Activated naive CD8-positive, alpha-beta T cell (primary cell): Measurements from ENCODE around the gene SLC1A2.

Source experiments
- H3K27ac Mint-ChIP-seq: one replicate; pipeline ENCODE4 v1.8.0; 2021; ENCODE audit warnings: mixed read lengths
- H3K27me3 Mint-ChIP-seq: one replicate; pipeline ENCODE4 v1.8.0; 2021; ENCODE audit warnings: mixed read lengths
- H3K36me3 Mint-ChIP-seq: one replicate; pipeline ENCODE4 v1.8.0; 2021; ENCODE audit warnings: mixed read lengths
- H3K4me1 Mint-ChIP-seq: one replicate; pipeline ENCODE4 v1.8.0; 2021; ENCODE audit warnings: low read depth, mixed read lengths
- H3K4me3 Mint-ChIP-seq: one replicate; pipeline ENCODE4 v1.8.0; 2021; ENCODE audit warnings: mild to moderate bottlenecking, mixed read lengths
- H3K9me3 Mint-ChIP-seq: one replicate; pipeline ENCODE4 v1.8.0; 2021; ENCODE audit warnings: low read depth, mixed read lengths

The SLC1A2 gene

DNA sequence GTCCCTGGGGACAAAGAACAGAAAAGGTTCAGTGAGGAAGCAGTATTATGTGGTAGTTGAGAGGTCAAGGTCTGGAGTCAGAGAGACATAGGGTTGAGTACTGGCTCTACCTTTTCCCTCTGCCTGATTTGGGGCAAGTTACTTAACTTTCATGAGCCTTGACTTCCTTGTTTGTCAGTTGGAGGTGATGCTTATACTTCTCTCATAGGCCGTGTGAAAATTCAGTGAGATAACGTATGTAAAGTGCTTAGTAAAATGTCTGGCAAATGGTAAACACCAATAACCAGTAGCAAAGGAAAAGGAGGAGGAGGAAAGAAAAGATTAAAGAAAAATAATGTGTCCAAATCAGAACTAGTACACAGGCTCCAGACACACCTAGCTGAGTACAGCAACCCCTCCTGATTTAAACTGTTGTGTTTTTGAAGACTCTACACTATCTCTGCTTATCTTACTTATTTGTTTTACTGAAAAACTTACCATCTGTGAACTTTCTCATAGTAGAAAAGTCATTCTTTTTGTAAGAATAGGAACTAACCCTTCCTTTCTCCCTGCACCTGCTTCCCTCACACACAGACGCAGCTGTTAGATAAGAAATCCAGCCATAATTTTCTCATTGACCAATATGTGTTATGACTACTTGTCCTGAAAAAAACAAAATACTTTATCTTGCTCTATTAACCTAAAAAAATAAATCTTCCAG, 153.5 kb downstream of the SLC1A2 start:
- Mint-ChIP-seq H3K27ac (no peak overlapping the region), H3K4me1 (peaks cover 12% of the 10 kb centered on the region), H3K9me3 (no peaks in the 10 kb centered on the region), H3K27me3 (no peaks in the 10 kb centered on the region), H3K36me3 (peaks cover 2% of the 10 kb centered on the region), H3K4me3 (no peak overlapping the region)

DNA sequence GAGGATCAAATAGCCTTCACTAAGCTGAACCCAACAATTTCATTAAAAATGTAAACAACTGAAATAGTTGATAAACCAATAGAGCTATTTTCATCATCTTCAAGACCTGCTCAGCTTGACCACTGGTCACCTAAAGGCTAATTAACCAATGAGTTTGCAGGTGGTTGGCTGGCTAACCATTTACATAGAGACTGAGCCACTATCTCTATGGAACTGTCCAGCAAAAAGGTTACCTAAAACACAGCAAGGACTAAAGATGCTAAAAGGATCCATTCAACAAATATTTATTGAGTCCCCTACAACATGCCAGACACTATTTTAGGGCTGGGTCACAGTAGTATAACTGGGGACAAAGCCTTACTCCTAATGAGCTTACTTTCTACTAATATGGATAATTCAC, 156.6 kb downstream of the SLC1A2 start:
- no peaks in the 10 kb centered on the region for H3K27me3 Mint-ChIP-seq
- H3K27ac Mint-ChIP-seq: no peak overlapping the region

DNA sequence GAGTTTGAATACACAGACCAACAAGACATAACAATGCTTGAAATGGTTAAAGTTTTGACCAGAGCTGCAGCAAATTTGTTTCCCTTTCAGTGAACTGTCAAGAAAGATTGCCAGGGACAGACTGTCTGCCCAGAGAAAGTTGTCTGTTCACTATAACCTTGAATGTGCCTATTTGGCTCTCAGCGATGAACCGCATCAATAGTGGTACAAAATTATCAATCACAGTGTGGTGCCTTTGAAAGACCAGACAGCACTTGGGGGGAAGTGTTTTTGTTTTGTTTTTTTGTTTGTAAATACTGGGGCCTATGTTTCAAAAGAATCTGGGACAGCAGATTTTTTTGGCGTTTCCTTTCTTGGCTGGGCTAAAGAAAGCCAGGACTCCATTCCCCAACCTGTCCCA, 157.3 kb downstream of the SLC1A2 start:
- Mint-ChIP-seq H3K4me3 (no peak overlapping the region), H3K27me3 (no peaks in the 10 kb centered on the region), H3K36me3 (no peaks in the 10 kb centered on the region), H3K4me1 (peaks cover 26% of the 10 kb centered on the region), H3K9me3 (no peaks in the 10 kb centered on the region), H3K27ac (no peak overlapping the region)

More for the DNA sequence above, 156.6 kb downstream of the SLC1A2 start:
- H3K9me3 Mint-ChIP-seq: no peaks in the 10 kb centered on the region
- H3K4me1 Mint-ChIP-seq: peaks cover 19% of the 10 kb centered on the region
- no peak overlapping the region for H3K4me3 Mint-ChIP-seq
- no peaks in the 10 kb centered on the region for H3K36me3 Mint-ChIP-seq

DNA sequence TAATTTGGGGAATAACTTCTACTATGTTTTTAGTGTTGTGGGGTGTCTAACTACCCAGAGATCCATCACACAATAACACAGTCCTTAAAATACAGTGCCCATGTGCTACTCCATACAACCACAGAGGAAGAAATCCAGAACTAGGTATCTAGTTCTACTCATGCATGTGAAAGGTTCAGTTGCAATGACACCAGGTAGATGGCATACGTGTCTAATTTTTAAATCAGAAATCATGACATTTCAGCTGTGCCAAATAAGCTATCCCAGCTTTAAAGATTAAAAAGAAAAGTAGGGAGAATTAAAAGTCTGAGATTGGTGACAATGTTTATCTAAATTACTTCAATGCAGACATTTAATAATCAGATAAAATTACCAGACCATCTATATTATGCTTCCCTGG, 158.2 kb downstream of the SLC1A2 start:
- H3K4me1 Mint-ChIP-seq: peaks cover 30% of the 10 kb centered on the region
- H3K4me3 Mint-ChIP-seq: no peak overlapping the region
- H3K36me3 Mint-ChIP-seq: no peaks in the 10 kb centered on the region
- no peak overlapping the region for H3K27ac Mint-ChIP-seq
- H3K9me3 Mint-ChIP-seq: no peaks in the 10 kb centered on the region
- no peaks in the 10 kb centered on the region for H3K27me3 Mint-ChIP-seq

DNA sequence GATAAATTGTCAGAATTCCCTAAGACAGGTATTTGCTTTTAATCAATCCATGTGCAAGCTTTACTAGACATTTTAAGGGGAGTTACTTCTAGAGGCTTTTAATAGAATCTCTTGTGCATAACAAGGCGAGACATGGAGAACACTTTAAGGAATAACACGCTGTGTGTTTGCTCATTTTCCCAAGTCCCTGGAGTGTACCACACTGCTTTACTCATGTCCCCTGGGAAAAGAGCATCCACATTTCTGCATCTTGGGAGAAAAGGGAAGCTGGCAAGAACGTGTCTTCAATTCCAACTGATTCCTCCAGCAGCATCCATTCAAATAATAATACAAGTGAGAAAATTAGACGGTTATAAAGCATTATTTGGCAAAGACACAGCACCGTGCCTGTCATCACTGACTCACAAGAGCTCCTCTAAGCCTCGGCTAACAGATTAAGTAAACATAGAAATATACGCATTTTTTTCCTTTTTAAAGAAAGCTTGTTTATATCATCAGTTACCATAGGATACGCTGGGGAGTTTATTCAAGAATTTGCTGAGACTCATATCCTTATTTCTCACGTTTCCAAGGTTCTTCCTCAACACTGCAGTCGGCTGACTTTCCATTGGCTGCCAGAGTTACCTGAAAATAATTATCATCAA, 158.9 kb downstream of the SLC1A2 start:
- Mint-ChIP-seq H3K4me1 (peaks cover 33% of the 10 kb centered on the region), H3K27ac (no peak overlapping the region), H3K9me3 (no peaks in the 10 kb centered on the region), H3K27me3 (no peaks in the 10 kb centered on the region), H3K36me3 (peaks cover 4% of the 10 kb centered on the region), H3K4me3 (no peak overlapping the region)

DNA sequence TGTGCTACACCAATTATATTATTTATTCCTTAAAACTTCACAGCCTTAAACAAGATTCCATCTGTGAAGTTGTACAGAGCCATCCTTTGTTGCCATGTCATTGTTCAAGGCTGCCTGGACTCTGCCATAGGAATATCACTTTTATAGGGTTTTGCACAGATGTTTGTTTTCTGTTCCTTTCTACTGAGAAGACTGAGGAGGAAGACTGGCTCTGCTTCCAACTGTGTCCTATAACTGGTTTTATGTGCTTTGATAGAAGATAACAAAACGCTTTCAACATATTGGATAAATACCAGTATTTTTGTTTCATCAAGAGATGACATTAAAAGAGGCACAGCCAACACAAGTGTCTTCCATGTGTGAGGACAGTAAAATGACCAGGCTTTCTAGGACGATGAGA, 159.8 kb downstream of the SLC1A2 start:
- Mint-ChIP-seq H3K36me3 (peaks cover 9% of the 10 kb centered on the region), H3K4me3 (no peak overlapping the region), H3K27ac (no peak overlapping the region), H3K9me3 (no peaks in the 10 kb centered on the region), H3K4me1 (peaks cover 38% of the 10 kb centered on the region), H3K27me3 (no peaks in the 10 kb centered on the region)

DNA sequence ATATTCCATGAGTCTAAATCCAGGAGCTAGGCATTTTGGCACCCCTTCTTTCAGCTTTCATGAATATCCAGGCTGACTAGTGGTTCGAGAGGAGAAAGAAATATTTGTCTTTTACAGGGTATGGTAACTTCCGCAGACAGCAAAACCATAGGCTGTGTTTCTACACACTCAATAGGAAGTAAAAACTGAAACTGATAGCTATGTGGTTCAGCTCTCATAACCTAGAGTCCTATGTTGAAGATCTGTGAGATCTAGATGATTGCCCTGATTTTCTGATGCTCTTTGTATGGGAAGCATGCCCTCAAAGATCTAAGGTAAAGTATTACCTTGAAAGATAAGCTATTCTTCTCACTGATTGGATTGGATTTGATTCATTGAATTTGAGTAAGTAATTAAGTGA, 162.1 kb downstream of the SLC1A2 start:
- Mint-ChIP-seq H3K27ac (peak overlapping the region; percentile 72), H3K4me3 (peak overlapping the region; percentile 49), H3K36me3 (peaks cover 9% of the 10 kb centered on the region)

DNA sequence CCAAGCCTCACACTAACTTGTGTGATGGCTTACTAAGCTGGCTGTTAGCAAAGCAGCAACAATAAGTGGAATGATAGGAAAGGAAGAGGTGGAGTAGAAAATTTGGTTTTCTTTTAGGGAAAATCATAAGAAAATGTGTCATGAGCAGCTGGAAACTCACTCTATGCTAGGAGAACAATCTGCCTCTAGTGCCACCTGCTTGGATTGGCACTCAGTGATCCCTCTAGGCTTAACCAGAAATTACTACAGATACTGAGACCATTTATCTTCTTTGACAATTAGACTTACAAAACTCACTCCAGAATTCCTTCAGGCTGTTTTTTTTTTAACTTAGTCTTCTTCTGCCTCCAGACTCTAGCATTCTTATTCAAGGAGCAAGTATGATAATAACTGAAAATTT, 163.1 kb downstream of the SLC1A2 start:
- Mint-ChIP-seq H3K27ac (no peak overlapping the region), H3K36me3 (peaks cover 9% of the 10 kb centered on the region), H3K9me3 (no peaks in the 10 kb centered on the region), H3K4me1 (peaks cover 44% of the 10 kb centered on the region), H3K27me3 (no peaks in the 10 kb centered on the region), H3K4me3 (peak overlapping the region; percentile 28)

More for the DNA sequence above, 162.1 kb downstream of the SLC1A2 start:
- Mint-ChIP-seq H3K27me3 (no peaks in the 10 kb centered on the region), H3K4me1 (peaks cover 39% of the 10 kb centered on the region), H3K9me3 (no peaks in the 10 kb centered on the region)

DNA sequence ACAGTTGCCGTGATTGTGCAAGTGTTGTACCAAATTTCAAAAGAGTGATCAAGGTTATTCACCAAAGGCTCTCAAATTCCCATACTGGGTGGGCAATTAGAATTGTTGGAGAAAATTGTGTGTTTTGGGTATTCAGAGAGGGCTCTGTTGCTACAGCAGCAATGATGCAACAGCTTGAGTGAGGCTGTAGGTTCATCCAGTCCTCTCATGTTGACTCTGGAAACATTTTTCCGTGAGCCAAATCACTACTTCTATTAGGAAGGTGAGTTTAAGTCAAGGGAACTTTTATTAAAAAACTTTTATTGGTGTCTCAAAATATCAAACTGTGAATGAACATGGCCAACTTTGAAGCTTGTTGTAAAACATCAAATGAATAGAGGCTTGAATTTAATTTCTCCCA, 163.8 kb downstream of the SLC1A2 start:
- H3K27me3 Mint-ChIP-seq: no peaks in the 10 kb centered on the region
- H3K27ac Mint-ChIP-seq: no peak overlapping the region
- H3K4me3 Mint-ChIP-seq: no peak overlapping the region
- H3K9me3 Mint-ChIP-seq: peaks cover 5% of the 10 kb centered on the region
- peaks cover 9% of the 10 kb centered on the region for H3K36me3 Mint-ChIP-seq
- H3K4me1 Mint-ChIP-seq: peaks cover 45% of the 10 kb centered on the region

DNA sequence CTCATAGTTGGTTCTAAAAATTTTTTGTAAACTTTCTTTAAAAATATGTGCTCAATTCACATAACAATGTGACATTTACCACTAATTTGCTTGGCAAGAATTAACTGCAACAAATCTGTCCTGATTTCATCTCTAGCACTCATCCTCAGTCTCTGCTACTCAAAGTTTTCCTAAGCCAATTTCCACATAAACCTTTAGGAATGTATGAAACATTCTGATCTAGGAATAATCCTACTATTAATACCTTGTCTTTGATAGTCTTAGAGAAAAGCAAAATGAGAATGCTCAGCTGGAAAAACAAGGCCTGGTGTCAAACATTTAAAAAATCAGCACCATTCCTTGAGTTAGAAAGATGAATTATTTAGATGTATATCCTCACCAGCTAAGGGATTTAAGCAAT, 166.1 kb downstream of the SLC1A2 start:
- Mint-ChIP-seq H3K4me3 (no peak overlapping the region), H3K27ac (no peak overlapping the region), H3K4me1 (peaks cover 48% of the 10 kb centered on the region), H3K9me3 (peaks cover 11% of the 10 kb centered on the region), H3K27me3 (no peaks in the 10 kb centered on the region), H3K36me3 (peaks cover 14% of the 10 kb centered on the region)

DNA sequence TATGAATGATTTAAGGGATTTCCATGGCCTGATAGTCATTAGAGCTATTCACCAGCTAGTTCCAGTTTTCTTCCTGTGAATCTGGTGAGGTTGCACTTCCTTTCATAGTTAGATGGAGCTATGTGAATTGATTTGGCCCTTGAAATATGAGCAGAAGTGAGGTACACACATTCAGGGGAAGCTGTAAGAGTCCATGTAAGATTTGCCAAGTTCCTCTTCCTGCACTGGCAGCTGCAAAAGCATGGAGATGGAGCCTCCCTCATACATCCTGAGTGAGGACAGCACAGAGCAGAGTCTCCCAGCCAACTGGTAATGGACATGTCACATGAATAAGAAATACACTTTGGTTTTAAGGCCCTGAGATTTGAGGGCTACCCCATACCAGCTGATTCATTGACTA, 168.7 kb downstream of the SLC1A2 start:
- H3K4me1 Mint-ChIP-seq: peaks cover 50% of the 10 kb centered on the region
- peak overlapping the region; percentile 50 for H3K27ac Mint-ChIP-seq
- no peak overlapping the region for H3K4me3 Mint-ChIP-seq
- peaks cover 11% of the 10 kb centered on the region for H3K9me3 Mint-ChIP-seq
- H3K36me3 Mint-ChIP-seq: peaks cover 11% of the 10 kb centered on the region
- no peaks in the 10 kb centered on the region for H3K27me3 Mint-ChIP-seq

DNA sequence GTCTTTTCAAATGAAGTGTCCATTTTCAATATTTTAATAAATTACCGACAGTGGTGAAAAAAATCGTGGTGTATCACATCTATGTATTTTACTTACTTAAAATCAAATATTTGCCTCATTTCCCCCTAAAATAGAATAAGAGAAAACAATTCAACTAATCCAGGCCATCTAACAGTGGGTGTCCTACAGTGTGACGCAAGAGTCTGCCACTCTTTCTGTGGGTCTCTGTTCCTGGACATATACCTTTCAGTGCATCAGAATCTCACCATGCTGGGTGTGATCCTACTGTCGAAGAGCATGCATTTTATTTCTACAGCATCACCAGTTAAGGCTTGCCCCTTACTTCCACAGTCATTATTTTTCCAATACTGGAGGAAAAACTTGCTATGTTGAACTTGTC, 169.2 kb downstream of the SLC1A2 start:
- H3K36me3 Mint-ChIP-seq: peaks cover 9% of the 10 kb centered on the region

DNA sequence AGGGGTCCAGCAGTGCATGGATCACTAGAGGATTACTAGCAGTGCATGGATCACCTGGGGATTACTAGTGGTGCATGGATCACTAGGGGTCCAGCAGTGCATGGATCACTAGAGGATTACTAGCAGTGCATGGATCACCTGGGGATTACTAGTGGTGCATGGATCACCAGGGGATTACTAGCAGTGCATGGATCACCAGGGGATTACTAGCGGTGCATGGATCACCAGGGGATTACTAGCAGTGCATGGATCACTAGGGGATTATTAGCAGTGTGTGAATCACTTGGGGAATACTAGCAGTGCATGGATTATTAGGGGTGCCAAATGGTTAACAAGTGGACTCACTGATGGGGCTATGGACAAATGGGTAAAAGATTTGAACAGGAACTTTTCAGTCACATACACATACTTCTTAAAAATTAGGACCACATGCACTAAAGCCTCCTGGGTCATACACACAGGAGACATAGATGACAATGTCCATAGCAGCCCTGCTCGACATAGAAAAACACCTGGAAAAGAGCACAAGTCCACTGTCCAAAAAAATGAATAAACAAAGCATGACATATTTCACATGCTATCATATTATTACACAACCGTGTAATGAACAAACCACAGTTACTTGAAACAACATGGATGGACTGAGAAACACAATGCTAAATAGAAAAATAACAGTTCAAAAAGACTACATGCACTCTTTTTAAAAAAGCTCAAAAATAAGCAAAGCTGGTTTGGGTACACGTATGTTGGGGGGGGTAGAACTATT, 170.6 kb downstream of the SLC1A2 start:
- Mint-ChIP-seq H3K9me3 (peaks cover 11% of the 10 kb centered on the region), H3K4me3 (no peak overlapping the region), H3K27me3 (no peaks in the 10 kb centered on the region), H3K36me3 (peaks cover 6% of the 10 kb centered on the region), H3K27ac (no peak overlapping the region), H3K4me1 (peaks cover 61% of the 10 kb centered on the region)

More for the DNA sequence above, 169.2 kb downstream of the SLC1A2 start:
- Mint-ChIP-seq H3K27ac (peak overlapping the region; percentile 50), H3K4me1 (peaks cover 50% of the 10 kb centered on the region), H3K4me3 (no peak overlapping the region), H3K9me3 (peaks cover 11% of the 10 kb centered on the region), H3K27me3 (no peaks in the 10 kb centered on the region)

DNA sequence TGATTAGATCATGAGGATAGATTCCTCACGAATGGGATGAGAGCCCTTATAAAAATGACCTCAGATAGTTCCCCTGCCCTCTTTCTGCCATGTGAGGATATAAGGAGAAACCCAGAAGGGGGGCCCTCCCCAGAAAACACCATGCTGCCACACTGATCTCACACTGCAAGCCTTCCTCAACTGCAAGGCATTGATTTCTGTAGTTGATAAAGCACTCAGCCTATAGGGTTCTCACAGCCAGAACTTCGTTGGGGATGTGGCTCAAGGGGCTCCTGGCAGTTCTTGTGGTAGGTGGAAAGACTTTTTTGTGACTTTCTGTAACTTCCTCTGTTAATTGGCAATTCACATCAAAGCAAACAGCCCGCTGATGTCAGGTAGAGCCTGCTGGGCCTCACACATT, 171.5 kb downstream of the SLC1A2 start:
- H3K27ac Mint-ChIP-seq: peak overlapping the region; percentile 84
- H3K27me3 Mint-ChIP-seq: no peaks in the 10 kb centered on the region
- H3K9me3 Mint-ChIP-seq: peaks cover 11% of the 10 kb centered on the region
- H3K36me3 Mint-ChIP-seq: peaks cover 8% of the 10 kb centered on the region
- no peak overlapping the region for H3K4me3 Mint-ChIP-seq
- peaks cover 69% of the 10 kb centered on the region for H3K4me1 Mint-ChIP-seq

DNA sequence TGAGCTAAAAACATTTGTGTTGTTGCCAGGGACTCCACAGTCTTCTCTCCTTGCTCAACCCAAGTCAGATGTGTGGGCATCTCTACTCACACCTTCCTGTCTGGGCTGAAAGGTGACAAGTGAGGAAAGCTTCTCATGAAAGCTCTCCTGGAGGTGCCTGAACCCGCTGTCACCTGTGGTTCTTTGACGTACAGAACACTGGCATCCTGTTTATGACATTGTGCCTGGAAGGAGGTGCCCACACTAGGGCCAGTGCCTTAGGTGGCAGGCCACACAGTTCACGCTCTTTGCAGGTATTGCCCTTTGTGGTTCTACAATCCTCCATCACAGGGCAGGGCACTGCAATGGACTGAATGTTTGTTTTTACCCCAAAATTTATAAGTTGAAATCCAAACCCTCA, 171.9 kb downstream of the SLC1A2 start:
- Mint-ChIP-seq H3K4me1 (peaks cover 73% of the 10 kb centered on the region), H3K27ac (peak overlapping the region; percentile 84), H3K27me3 (no peaks in the 10 kb centered on the region), H3K9me3 (peaks cover 11% of the 10 kb centered on the region), H3K4me3 (peak overlapping the region; percentile 54), H3K36me3 (peaks cover 8% of the 10 kb centered on the region)
